Measurements from ENCODE around the gene EBF4.

Gene EBF4

DNA sequence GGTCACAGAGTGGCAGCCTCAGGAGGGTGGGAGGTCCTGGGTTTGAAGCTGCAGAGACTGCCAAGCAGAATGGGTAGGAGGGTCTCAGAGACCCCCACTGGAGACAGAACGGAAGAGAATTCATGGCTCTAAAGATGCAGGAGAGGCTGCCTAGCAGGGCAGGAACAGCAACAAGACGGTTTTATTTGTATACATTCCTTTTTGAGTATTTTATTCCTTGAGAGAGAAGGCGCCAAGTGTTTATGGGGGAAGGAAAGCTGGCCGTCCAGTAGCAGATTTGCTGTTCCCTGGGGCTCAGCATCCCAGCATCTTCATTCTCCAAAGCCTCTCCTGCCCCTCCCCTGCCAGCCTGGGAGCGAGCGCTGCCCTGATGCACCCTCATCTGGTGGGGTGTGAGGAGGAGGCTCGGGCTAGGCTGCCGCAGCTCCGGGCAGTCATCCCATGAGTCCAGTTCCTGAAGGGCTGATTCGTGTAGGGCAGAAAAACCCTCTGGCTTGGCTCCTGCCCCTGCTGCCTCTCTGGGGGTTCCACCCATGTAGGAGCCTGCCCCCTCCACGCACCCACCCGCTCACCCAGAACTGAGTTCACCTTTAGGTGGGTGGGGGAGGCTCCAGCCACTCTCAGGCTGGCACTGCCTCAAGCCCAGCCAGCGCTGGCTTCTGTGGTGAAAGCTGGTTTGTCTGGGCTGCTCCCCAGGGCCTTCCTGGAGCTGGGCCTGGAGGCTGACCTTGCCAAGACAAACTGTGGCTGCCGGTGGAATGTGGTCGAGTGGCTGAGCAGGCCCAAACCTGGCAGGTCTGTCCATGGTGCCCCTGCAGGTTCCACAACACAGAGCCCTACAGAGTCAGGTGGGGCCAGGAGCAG, 75.4 kb downstream of the EBF4 start:
- peak; percentile 20; the same call in 1 of the 2 replicates for TF ChIP-seq ZFX (IDR thresholded peaks at IDR 0.05)
- TF ChIP-seq, protein P1, sequence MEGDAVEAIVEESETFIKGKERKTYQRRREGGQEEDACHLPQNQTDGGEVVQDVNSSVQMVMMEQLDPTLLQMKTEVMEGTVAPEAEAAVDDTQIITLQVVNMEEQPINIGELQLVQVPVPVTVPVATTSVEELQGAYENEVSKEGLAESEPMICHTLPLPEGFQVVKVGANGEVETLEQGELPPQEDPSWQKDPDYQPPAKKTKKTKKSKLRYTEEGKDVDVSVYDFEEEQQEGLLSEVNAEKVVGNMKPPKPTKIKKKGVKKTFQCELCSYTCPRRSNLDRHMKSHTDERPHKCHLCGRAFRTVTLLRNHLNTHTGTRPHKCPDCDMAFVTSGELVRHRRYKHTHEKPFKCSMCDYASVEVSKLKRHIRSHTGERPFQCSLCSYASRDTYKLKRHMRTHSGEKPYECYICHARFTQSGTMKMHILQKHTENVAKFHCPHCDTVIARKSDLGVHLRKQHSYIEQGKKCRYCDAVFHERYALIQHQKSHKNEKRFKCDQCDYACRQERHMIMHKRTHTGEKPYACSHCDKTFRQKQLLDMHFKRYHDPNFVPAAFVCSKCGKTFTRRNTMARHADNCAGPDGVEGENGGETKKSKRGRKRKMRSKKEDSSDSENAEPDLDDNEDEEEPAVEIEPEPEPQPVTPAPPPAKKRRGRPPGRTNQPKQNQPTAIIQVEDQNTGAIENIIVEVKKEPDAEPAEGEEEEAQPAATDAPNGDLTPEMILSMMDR (conservative IDR thresholded peaks at IDR 0.05) = no peak
- H3K27ac ChIP-seq = peak overlapping the region; percentile 87

DNA sequence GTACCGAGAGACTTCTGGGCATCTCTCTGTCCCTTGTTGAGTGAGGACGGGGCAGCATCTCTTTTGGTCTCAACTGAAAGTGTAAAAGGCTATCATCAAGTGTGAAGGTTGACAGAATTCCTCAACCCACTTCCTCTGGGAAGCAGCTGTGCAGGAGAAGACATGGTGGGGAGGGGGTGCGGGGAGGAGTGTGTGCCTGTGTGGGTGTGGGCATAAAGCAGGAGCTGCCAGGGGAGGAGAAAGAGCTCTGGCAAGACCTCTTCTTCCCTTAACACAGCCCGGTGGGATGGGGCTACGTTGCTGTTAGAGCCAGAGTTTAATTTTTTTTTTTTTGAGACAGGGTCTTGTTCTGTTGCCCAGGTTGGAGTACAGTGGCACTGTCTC, 76.0 kb downstream of the EBF4 start:
- TF ChIP-seq, protein P1 (conservative IDR thresholded peaks at IDR 0.05) = no peak
- TF ChIP-seq ZFX (IDR thresholded peaks at IDR 0.05) = no peak
- H3K27ac ChIP-seq = peak overlapping the region; percentile 87

DNA sequence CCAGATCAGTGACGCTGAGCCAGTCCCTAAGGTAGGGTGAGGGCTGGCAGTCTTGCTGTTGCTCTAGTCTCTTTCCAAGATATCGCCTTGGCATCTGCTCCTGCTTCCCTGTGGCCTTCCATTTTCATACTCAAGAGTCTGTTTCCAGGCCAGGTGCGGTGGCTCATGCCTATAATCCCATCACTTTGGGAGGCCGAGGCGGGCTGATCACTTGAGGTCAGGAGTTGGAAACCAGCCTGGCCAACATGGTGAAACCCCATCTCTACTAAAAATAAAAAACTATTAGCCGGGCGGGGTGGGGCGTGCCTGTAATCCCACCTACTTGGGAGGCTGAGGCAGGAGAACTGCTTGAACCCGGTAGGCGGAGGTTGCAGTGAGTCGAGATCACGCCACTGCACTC, 77.5 kb downstream of the EBF4 start:
- H3K27ac ChIP-seq = peak overlapping the region; percentile 87; the same call in 1 of the 2 replicates

DNA sequence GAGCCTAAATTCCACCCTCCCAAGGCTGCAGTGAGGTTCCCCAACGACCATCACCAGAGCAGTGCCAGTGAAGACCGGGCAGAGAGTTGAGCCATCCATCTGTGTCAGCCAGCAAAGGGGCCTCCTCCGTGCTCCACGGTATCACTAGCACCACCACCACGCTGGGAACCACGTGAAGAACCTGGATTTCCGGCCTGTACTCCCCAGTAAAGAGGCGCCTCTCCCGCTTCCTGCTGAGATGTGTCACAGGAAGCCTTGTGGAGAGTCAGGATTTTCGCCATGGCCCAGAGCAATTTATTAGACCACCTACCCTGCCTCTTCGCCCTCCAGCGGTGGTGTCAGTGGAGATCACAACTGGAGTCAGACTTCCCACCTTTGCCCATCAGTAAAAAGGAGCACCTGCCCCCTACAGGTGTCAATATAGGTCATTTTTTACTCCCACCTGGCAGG, 79.1 kb downstream of the EBF4 start:
- H3K27ac ChIP-seq = no peak overlapping the region
- TF ChIP-seq, protein P1 (conservative IDR thresholded peaks at IDR 0.05) = no peak
- no peak for TF ChIP-seq ZFX (IDR thresholded peaks at IDR 0.05)

DNA sequence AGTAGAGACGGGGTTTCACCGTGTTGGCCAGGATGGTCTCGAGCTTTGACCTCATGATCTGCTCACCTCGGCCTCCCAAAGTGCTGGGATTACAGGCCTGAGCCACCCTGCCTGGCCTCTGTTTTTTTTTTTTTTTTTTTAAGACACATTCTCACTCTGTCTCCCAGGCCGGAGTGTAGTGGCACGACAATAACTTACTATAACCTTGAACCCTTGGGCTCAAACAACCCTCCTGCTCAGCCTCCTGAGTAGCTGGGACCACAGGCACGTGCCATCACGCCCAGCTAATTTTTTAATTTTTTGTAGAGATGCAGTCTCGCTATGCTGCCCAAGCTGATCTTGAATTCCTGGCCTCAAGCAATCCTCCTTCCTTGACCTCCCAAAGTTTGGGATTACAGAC, 81.2 kb downstream of the EBF4 start:
- TF ChIP-seq ZFX (IDR thresholded peaks at IDR 0.05) = no peak
- TF ChIP-seq, protein P1 (conservative IDR thresholded peaks at IDR 0.05) = no peak

DNA sequence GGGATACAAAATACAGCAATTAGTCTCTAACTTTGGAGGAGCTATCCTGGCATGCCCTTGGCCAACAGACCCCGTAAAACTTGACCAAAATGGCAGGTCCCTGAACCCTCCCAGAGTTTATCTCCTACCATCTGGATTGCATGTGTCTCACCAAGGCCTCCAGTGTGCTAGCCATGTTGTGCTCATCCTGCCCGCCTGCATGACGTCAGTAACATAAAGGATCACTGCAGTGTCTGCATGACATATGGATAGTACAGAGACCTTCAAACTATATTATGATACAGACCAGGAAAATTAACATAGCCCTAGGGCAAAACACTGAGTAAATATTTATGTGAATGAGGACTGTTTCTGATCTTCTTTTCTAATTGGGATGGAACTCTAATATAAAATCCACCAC, 82.6 kb downstream of the EBF4 start:
- H3K27ac ChIP-seq = no peak overlapping the region
- TF ChIP-seq, protein P1 (conservative IDR thresholded peaks at IDR 0.05) = no peak
- TF ChIP-seq ZFX (IDR thresholded peaks at IDR 0.05) = no peak

More for the DNA sequence above, 81.2 kb downstream of the EBF4 start:
- H3K27ac ChIP-seq = no peak overlapping the region

DNA sequence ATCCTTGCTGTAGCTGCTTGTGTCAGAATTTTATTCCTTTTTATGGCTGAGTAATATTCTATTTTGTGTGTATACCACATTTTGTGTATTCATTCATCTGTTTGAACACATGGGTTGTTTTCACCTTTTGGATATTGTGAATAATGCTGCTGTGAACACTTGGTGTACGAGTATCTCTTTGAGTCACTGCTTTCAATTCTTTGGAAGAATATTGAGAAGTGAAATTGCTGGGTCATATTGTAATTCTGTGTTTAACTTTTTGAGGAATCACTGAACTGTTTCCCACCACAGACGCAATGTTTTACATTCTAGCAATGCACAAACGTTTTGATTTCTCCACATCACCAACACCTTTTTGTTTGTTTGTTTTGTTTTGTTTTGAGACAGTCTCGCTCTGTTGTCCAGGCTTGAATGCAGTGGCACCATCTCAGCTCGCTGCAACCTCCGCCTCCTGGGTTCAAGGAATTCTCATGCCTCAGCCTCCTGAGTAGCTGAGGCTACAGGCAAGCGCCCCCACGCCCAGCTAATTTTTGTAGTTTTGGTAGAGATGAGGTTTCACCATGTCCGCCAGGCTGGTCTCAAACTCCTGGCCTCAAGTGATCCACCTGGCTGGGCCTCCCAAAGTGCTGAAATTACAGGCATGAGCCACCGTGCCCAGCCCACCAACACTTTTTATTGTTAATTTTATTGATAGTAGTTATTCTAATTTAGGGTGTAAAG, 86.2 kb downstream of the EBF4 start:
- TF ChIP-seq, protein P1 (conservative IDR thresholded peaks at IDR 0.05) = no peak
- no peak for TF ChIP-seq ZFX (IDR thresholded peaks at IDR 0.05)
- no peak overlapping the region for H3K27ac ChIP-seq

Data from C4-2B (cell line).